ENCODE data around the gene ATP8A2.

DNA sequence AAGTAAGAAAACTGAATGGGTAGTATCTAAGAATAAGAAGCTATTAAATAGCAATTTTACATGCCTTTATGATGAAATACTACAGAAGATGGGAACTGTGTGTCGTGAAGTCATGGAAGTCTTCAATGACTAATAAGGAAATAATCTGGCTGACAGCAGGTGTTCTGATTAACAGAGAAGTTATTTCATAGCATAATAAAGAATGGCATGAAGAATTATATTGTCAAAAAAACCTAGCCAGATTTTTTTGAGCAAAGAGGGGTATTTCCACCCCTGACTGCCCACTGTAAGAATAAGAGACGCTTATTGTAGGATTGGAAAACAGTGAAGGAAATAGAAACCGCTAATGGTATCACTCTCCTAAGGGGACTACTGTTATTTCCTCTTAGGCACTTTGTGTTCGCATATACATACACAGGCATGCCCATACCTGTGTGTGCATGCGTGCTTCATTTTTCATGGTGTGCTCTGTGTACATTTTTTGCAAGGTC is 361.3 kb downstream of the ATP8A2 start:
- TF ChIP-seq, protein P1, sequence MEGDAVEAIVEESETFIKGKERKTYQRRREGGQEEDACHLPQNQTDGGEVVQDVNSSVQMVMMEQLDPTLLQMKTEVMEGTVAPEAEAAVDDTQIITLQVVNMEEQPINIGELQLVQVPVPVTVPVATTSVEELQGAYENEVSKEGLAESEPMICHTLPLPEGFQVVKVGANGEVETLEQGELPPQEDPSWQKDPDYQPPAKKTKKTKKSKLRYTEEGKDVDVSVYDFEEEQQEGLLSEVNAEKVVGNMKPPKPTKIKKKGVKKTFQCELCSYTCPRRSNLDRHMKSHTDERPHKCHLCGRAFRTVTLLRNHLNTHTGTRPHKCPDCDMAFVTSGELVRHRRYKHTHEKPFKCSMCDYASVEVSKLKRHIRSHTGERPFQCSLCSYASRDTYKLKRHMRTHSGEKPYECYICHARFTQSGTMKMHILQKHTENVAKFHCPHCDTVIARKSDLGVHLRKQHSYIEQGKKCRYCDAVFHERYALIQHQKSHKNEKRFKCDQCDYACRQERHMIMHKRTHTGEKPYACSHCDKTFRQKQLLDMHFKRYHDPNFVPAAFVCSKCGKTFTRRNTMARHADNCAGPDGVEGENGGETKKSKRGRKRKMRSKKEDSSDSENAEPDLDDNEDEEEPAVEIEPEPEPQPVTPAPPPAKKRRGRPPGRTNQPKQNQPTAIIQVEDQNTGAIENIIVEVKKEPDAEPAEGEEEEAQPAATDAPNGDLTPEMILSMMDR (conservative IDR thresholded peaks at IDR 0.05; ENCODE audit: low read length): no peak
- no peak for TF ChIP-seq EZH2phosphoT487 (IDR thresholded peaks at IDR 0.05; ENCODE audit: borderline replicate concordance, low read depth, low read length)

Data from OCI-LY7 (cell line).